A673 (cell line): ENCODE results near the gene SAXO1. TPM values are rescaled to one million over a fixed set of nuclear protein-coding genes. Genes with fewer than 3 reads are reported as not detected.

Experiments used
- BruUV-seq: library from RNA; stranded (reverse); fragments of 400-500 nt; replicated peaks from 2 replicates; lab custom pipeline; 2021; lab: Mats Ljungman, UMichigan
- CTCF ChIA-PET: fragments of 300-600 bp; sonication (Branson Sonifier 250); formaldehyde crosslinking; loops from one replicate; lab custom pipeline; 2022; ENCODE audit warnings: antibody characterized with exemption; lab: Charles Lee
- POLR2A ChIA-PET: fragments of 300-600 bp; sonication (Branson Sonifier 250); formaldehyde crosslinking; loops from one replicate; lab custom pipeline; 2022; ENCODE audit warnings: antibody characterized with exemption; ENCODE audit not compliant: low non-redundant PET; lab: Charles Lee
- DNase-seq: peaks from one replicate; pipeline ENCODE4 v3.0.0-alpha.2; 2015; ENCODE audit warnings: low spot score
- H3K27ac ChIP-seq: fragments of 200-600 bp; sonication (generic); 2 replicates; pipeline ENCODE4 v1.5.1; 2016; ENCODE audit warnings: mixed run types, low read depth, mild to moderate bottlenecking, mixed read lengths, antibody characterized with exemption, low read length; ENCODE audit not compliant: poor library complexity, severe bottlenecking
- H3K27me3 ChIP-seq: fragments of 200-600 bp; sonication (generic); replicated peaks from 2 replicates; pipeline ENCODE4 v1.6.1; 2017; ENCODE audit warnings: mixed run types, low read depth, mild to moderate bottlenecking, mixed read lengths, antibody characterized with exemption, low read length; ENCODE audit not compliant: insufficient read depth, poor library complexity
- H3K36me3 ChIP-seq: fragments of 200-600 bp; sonication (generic); 2 replicates; pipeline ENCODE4 v1.6.1; 2016; ENCODE audit warnings: mixed run types, mild to moderate bottlenecking, mixed read lengths, antibody characterized with exemption, low read length; ENCODE audit not compliant: insufficient read depth, poor library complexity, severe bottlenecking
- H3K4me1 ChIP-seq: fragments of 200-600 bp; sonication (generic); 2 replicates; pipeline ENCODE4 v1.6.1; 2017; ENCODE audit warnings: mixed run types, mild to moderate bottlenecking, mixed read lengths, antibody characterized with exemption, low read length; ENCODE audit not compliant: insufficient read depth, poor library complexity, severe bottlenecking
- H3K4me3 ChIP-seq: fragments of 200-600 bp; sonication (generic); 2 replicates; pipeline ENCODE4 v1.5.1; 2016; ENCODE audit warnings: low read depth, mixed run types, mild to moderate bottlenecking, mixed read lengths, low read length; ENCODE audit not compliant: poor library complexity, severe bottlenecking
- H3K9me3 ChIP-seq: fragments of 200-600 bp; sonication (generic); 2 replicates; pipeline ENCODE4 v1.6.1; 2016; ENCODE audit warnings: mixed run types, low read depth, mild to moderate bottlenecking, mixed read lengths, antibody characterized with exemption, low read length; ENCODE audit not compliant: poor library complexity, severe bottlenecking
- CTCF ChIP-seq: fragments of 300-800, 200-600 bp; sonication (generic); conservative IDR thresholded peaks from 2 replicates; pipeline ENCODE4 v1.5.1; 2017; ENCODE audit warnings: low read depth, mild to moderate bottlenecking, antibody characterized with exemption, low read length, moderate library complexity, mixed read lengths
- EZH2 ChIP-seq: fragments of 200-600 bp; sonication (generic); IDR thresholded peaks from 2 replicates; pipeline ENCODE4 v1.6.1; 2017; ENCODE audit warnings: borderline replicate concordance, low read depth, mild to moderate bottlenecking, mixed read lengths, antibody characterized with exemption, low read length; ENCODE audit not compliant: poor library complexity, severe bottlenecking
- intact Hi-C: fragments of 100-400 bp; cut with micrococcal nuclease; formaldehyde crosslinking; loops from one replicate; pipeline ENCODE4 v1.10.0; 2022; ENCODE audit not compliant: unreplicated experiment
- total RNA-seq: library from RNA; stranded (reverse); gene quantifications from 2 replicates; pipeline ENCODE4 v1.2.3, GENCODE V29; 2021

Gene SAXO1
- total RNA-seq, 1 experiment from 2014 or later: not detected

- POLR2A ChIA-PET: no interaction called here
- BruUV-seq: no TSS peak
Measured at GRCh38 chr9:18981476-18982261, 51.3 kb downstream of the SAXO1 start.

GRCh38 chr9:18980189-18980588, 52.8 kb downstream of the SAXO1 start:
- TF ChIP-seq CTCF (no peak), EZH2 (no peak)
- no peak overlapping the region for H3K27ac ChIP-seq
- BruUV-seq: no TSS peak
- ChIA-PET CTCF (no interaction called here), POLR2A (no interaction called here)
- no peaks in the 10 kb centered on the region for H3K27me3 ChIP-seq
- H3K9me3 ChIP-seq: no peaks in the 10 kb centered on the region
- intact Hi-C loops: loop anchor here (5.0 kb wide), 1 partner anchor 993 kb away; no protein-coding TSS in a partner anchor
- H3K4me1 ChIP-seq: no peaks in the 10 kb centered on the region
- no peak for DNase-seq
- H3K4me3 ChIP-seq: no peak overlapping the region
- no peaks in the 10 kb centered on the region for H3K36me3 ChIP-seq

More at GRCh38 chr9:18981476-18982261, 51.3 kb downstream of the SAXO1 start:
- no peak overlapping the region for H3K4me3 ChIP-seq
- no peak for TF ChIP-seq EZH2
- no peak for TF ChIP-seq CTCF
- H3K36me3 ChIP-seq: no peaks in the 10 kb centered on the region
- DNase-seq: no peak
- no peaks in the 10 kb centered on the region for H3K9me3 ChIP-seq
- no peaks in the 10 kb centered on the region for H3K27me3 ChIP-seq
- no peaks in the 10 kb centered on the region for H3K4me1 ChIP-seq
- CTCF ChIA-PET: no interaction called here
- H3K27ac ChIP-seq: no peak overlapping the region
- intact Hi-C loops: loop anchor here (5.0 kb wide), 1 partner anchor 994 kb away; no protein-coding TSS in a partner anchor

GRCh38 chr9:18979367-18979766, 53.6 kb downstream of the SAXO1 start:
- H3K27me3 ChIP-seq: no peaks in the 10 kb centered on the region
- BruUV-seq: no TSS peak
- intact Hi-C loops: no loop called here
- no peak for DNase-seq
- TF ChIP-seq CTCF (no peak), EZH2 (no peak)
- H3K36me3 ChIP-seq: no peaks in the 10 kb centered on the region
- CTCF ChIA-PET: no interaction called here
- H3K9me3 ChIP-seq: no peaks in the 10 kb centered on the region
- POLR2A ChIA-PET: no interaction called here
- H3K4me1 ChIP-seq: no peaks in the 10 kb centered on the region
- H3K4me3 ChIP-seq: no peak overlapping the region
- H3K27ac ChIP-seq: no peak overlapping the region
